ENCODE data around the gene LLGL1. TPM values are rescaled to one million over a fixed set of nuclear protein-coding genes. Genes with fewer than 3 reads are reported as not detected.

LLGL1 gene
- total RNA-seq, 1 donor = 40.7 TPM

GRCh38 chr17:18234853-18235380 lies 9.5 kb downstream of the LLGL1 start:
- no peak for DNase-seq (ENCODE audit: low read depth)
- no peak for TF ChIP-seq CTCF (IDR thresholded peaks at IDR 0.05; ENCODE audit: insufficient read depth, low read length)
- H3K4me3 ChIP-seq (ENCODE audit: low read depth, low read length) = no peak overlapping the region

DNA sequence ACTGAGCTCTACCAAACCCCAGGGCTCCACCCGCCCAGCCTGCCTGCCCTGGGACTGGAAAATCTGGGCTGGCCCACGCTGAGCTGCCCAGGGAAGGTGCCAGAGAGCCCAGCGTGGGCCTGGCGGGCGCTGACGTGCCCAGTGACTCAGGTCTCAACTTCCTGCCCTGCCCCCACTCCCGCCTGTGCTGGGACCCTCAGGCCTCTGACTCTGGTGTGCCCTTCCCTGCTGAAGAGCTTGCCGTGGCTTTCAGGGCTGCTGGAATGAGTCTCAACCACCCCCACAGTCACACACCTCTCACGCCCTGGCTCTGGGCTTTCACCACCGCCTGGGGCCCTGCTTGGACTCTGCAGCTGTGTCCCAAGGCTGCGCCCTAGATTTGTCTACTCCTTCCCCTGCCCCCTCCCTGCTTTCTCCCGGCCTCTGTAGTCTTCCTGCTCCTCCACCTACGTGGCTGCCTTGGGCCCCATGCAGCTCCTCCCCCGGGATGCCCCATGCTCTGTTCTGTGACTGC lies 10.4 kb downstream of the LLGL1 start:
- no peak for TF ChIP-seq CTCF (IDR thresholded peaks at IDR 0.05; ENCODE audit: insufficient read depth, low read length)
- DNase-seq (ENCODE audit: low read depth) = peak; percentile 47
- no peak overlapping the region for H3K4me3 ChIP-seq (ENCODE audit: low read depth, low read length)

DNA sequence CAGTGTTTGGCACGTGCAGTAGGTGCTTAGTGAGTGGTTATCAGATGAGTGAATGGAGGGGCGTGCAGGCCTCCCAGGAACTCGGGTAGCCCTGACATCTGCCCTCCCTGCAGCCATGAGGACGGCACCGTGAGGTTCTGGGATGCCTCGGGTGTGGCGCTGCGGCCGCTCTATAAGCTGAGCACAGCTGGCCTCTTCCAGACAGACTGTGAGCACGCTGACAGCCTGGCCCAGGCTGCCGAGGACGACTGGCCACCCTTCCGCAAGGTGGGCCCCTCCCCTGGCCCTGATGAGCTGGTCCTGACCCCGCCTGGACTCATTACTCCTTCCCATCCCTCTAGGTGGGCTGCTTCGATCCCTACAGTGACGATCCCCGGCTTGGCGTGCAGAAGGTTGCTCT lies 11.1 kb downstream of the LLGL1 start:
- no peak for DNase-seq (ENCODE audit: low read depth)
- H3K4me3 ChIP-seq (ENCODE audit: low read depth, low read length) = no peak overlapping the region
- TF ChIP-seq CTCF (IDR thresholded peaks at IDR 0.05; ENCODE audit: insufficient read depth, low read length) = no peak

DNA sequence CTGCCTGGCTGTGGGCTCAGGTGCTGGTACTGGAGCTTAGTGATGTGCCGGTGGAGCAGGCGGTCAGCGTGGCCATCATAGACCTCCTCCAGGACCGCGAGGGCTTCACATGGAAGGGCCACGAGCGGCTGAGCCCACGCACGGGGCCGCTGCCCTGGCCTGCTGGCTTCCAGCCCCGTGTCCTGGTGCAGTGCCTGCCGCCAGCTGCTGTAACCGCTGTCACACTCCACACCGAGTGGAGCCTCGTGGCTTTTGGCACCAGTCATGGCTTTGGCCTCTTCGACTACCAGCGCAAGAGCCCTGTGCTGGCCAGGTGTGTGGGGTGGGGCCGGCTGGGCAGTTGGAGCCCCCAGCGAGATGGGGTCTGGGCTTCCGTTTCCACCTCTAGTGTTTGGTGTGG lies 12.0 kb downstream of the LLGL1 start:
- TF ChIP-seq CTCF (IDR thresholded peaks at IDR 0.05; ENCODE audit: insufficient read depth, low read length) = no peak
- no peak for DNase-seq (ENCODE audit: low read depth)
- no peak overlapping the region for H3K4me3 ChIP-seq (ENCODE audit: low read depth, low read length)

DNA sequence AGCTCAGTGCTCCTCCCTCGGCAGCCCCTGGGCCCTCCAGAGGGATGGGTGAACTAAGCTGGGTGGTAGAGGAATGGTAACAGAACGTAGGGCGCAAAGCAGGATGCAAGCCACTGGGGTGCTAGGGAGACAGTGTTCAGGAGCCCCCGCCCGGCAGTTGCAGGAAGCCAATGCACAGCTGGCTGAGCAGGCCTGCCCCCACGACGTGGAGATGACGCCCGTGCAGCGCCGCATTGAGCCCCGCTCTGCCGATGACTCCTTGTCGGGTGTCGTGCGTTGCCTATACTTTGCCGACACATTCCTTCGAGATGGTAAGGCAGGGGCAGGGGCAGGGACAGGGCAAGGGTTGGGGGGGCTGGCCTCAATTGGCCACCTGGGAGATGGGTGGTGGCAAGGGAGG lies 12.9 kb downstream of the LLGL1 start:
- DNase-seq (ENCODE audit: low read depth) = no peak
- TF ChIP-seq CTCF (IDR thresholded peaks at IDR 0.05; ENCODE audit: insufficient read depth, low read length) = no peak
- H3K4me3 ChIP-seq (ENCODE audit: low read depth, low read length) = no peak overlapping the region

DNA sequence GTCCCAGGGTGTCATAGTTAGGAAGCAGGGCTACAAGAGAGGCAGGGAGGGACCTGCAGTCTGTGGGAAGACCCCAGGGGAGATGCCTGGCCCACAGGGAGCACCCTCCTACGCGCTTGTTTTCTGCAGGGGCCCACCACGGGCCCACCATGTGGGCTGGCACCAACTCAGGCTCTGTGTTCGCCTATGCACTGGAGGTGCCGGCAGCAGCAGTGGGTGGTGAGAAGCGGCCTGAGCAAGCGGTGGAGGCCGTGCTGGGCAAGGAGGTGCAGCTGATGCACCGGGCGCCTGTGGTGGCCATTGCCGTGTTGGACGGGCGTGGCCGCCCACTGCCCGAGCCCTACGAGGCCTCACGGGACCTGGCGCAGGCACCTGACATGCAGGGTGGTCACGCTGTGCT lies 15.0 kb downstream of the LLGL1 start:
- no peak for TF ChIP-seq CTCF (IDR thresholded peaks at IDR 0.05; ENCODE audit: insufficient read depth, low read length)
- no peak for DNase-seq (ENCODE audit: low read depth)
- H3K4me3 ChIP-seq (ENCODE audit: low read depth, low read length) = no peak overlapping the region

Data from fibroblast of the aortic adventitia (primary cell).